ENCODE results near the gene PSMG2. TPM values are rescaled to one million over a fixed set of nuclear protein-coding genes. Genes with fewer than 3 reads are reported as not detected.

Gene PSMG2
- total RNA-seq, 2 experiments from 2014 or later = 58.4 to 61.7 TPM

GRCh38 chr18:12701161-12701560 lies 1.7 kb upstream of the PSMG2 start:
- no peak for TF ChIP-seq CTCF (IDR thresholded peaks at IDR 0.05)
- ChIA-PET CTCF (no interaction called here), POLR2A (interaction anchor here (1.6 to 3.3 kb wide), 5 partner anchors 18 to 324 kb away, joined by 3 to 40 read pairs (median 17); partner anchors contain the start of genes AFG3L2, PTPN2 and SEH1L)
- intact Hi-C loops (cut with DNase I, micrococcal nuclease) = loop anchor here in 1 of 2 experiments (5.0 kb wide), 2 partner anchors 291 to 1021 kb away; partner anchors contain the start of gene CEP192
- no peaks in the 10 kb centered on the region for H3K9me3 ChIP-seq (ENCODE audit: control insufficient read depth in 1 of 2, insufficient read depth in 1 of 2, low read length in 2 of 2)
- H3K27me3 ChIP-seq (ENCODE audit: control insufficient read depth in 1 of 2, insufficient read depth in 2 of 2, low read length in 2 of 2) = no peaks in the 10 kb centered on the region
- H3K4me1 Mint-ChIP-seq (ENCODE audit: low read depth) = peaks cover 48% of the 10 kb centered on the region
- H3K27ac Mint-ChIP-seq = peak overlapping the region; percentile 85
- no peaks in the 10 kb centered on the region for H3K27me3 Mint-ChIP-seq
- H3K9me3 Mint-ChIP-seq = no peaks in the 10 kb centered on the region
- H3K36me3 ChIP-seq (ENCODE audit: insufficient read depth, low read length) = peaks cover 9% of the 10 kb centered on the region
- peak overlapping the region; percentile 96 for H3K4me3 ChIP-seq (ENCODE audit: low read length)
- H3K4me1 ChIP-seq (ENCODE audit: insufficient read depth, low read length) = peaks cover 25% of the 10 kb centered on the region
- peak in 1 of 14 experiments; percentile 31 for DNase-seq
- H3K4me3 Mint-ChIP-seq = peak overlapping the region; percentile 94
- ATAC-seq (ENCODE audit: poor library complexity) = no peak
- H3K36me3 Mint-ChIP-seq (ENCODE audit: low read depth) = peaks cover 60% of the 10 kb centered on the region
- peak overlapping the region in 1 of 2 donors; percentile 95 for H3K27ac ChIP-seq (ENCODE audit: low read depth in 1 of 2, low read length in 2 of 2)

GRCh38 chr18:12703096-12703567 lies 290 bp downstream of the PSMG2 start:
- Mint-ChIP-seq H3K4me1 (ENCODE audit: low read depth) (peaks cover 57% of the 10 kb centered on the region), H3K36me3 (ENCODE audit: low read depth) (peaks cover 63% of the 10 kb centered on the region), H3K27ac (peak overlapping the region; percentile 85), H3K4me3 (peak overlapping the region; percentile 94), H3K27me3 (no peaks in the 10 kb centered on the region), H3K9me3 (no peaks in the 10 kb centered on the region)
- POLR2A ChIA-PET = interaction anchor here (0.7 to 3.3 kb wide), 9 partner anchors 12 to 910 kb away, joined by 3 to 40 read pairs (median 8); partner anchors contain the start of genes AFG3L2, CEP192, IMPA2 and PTPN2
- peak; percentile 49 for ATAC-seq (ENCODE audit: poor library complexity)
- intact Hi-C loops (cut with DNase I, micrococcal nuclease) = loop anchor here (2.0 to 5.0 kb wide), 6 partner anchors 42 to 1024 kb away; partner anchors contain the start of genes AFG3L2 (in 1 of the 2), CEP192 (in 1 of the 2), FAM210A (in 1 of the 2) and RNMT (in 1 of the 2)
- Histone ChIP-seq H3K27ac (ENCODE audit: low read depth in 1 of 2, low read length in 2 of 2) (peak overlapping the region; percentile 88 to 95), H3K27me3 (ENCODE audit: control insufficient read depth in 1 of 2, insufficient read depth in 2 of 2, low read length in 2 of 2) (no peaks in the 10 kb centered on the region), H3K4me1 (ENCODE audit: insufficient read depth, low read length) (peaks cover 25% of the 10 kb centered on the region), H3K9me3 (ENCODE audit: control insufficient read depth in 1 of 2, insufficient read depth in 1 of 2, low read length in 2 of 2) (no peaks in the 10 kb centered on the region), H3K36me3 (ENCODE audit: insufficient read depth, low read length) (peaks cover 27% of the 10 kb centered on the region), H3K4me3 (ENCODE audit: low read length) (peak overlapping the region; percentile 96)
- CTCF ChIA-PET = interaction anchor here (1.3 kb wide), 2 partner anchors 231 to 326 kb away, joined by 3 to 4 read pairs; partner anchors contain the start of gene AFG3L2
- no peak for TF ChIP-seq CTCF (IDR thresholded peaks at IDR 0.05)
- DNase-seq = no peak

DNA sequence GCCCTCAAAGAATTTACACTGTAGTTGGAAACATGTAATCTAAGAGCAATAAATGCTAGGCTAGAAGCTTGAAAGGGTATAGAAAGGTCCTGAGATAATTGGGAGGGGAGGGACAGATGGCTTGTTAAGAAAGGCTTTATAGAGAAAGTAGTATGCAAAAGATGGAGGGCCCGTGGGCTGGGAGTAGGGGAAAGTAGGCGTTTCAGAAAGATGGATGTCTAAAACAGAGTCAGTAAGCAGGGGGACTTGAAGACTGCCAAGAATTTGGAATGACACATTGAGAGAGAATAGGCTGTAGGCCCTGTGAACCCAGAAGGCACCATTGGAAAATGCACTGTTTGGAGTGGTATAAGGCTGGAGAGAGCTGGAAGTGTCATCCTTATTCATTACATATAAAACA lies 822 bp downstream of the PSMG2 start:
- Histone ChIP-seq H3K27me3 (ENCODE audit: control insufficient read depth in 1 of 2, insufficient read depth in 2 of 2, low read length in 2 of 2) (no peaks in the 10 kb centered on the region), H3K9me3 (ENCODE audit: control insufficient read depth in 1 of 2, insufficient read depth in 1 of 2, low read length in 2 of 2) (no peaks in the 10 kb centered on the region), H3K4me1 (ENCODE audit: insufficient read depth, low read length) (peaks cover 25% of the 10 kb centered on the region), H3K36me3 (ENCODE audit: insufficient read depth, low read length) (peaks cover 30% of the 10 kb centered on the region), H3K27ac (ENCODE audit: low read depth in 1 of 2, low read length in 2 of 2) (peak overlapping the region; percentile 88 to 95), H3K4me3 (ENCODE audit: low read length) (peak overlapping the region; percentile 96)
- DNase-seq (peak in 2 of 14 experiments; percentile 20 to 22), ATAC-seq (ENCODE audit: poor library complexity) (no peak)
- ChIA-PET CTCF (interaction anchor here (1.3 kb wide), 1 partner anchor 23 kb away, joined by 3 read pairs; no protein-coding TSS in a partner anchor), POLR2A (interaction anchor here (0.7 to 3.3 kb wide), 3 partner anchors 15 to 327 kb away, joined by 3 to 40 read pairs (median 26); partner anchors contain the start of genes AFG3L2 and PTPN2)
- H3K9me3 Mint-ChIP-seq = no peaks in the 10 kb centered on the region
- peak overlapping the region; percentile 94 for H3K4me3 Mint-ChIP-seq
- intact Hi-C loops (cut with DNase I, micrococcal nuclease) = loop anchor here (1.0 to 5.0 kb wide), 7 partner anchors 43 to 1023 kb away; partner anchors contain the start of genes AFG3L2 (in 2 of the 2), CEP192 (in 1 of the 2), FAM210A (in 1 of the 2) and RNMT (in 1 of the 2)
- TF ChIP-seq CTCF (IDR thresholded peaks at IDR 0.05) = no peak
- peak overlapping the region; percentile 85 for H3K27ac Mint-ChIP-seq
- no peaks in the 10 kb centered on the region for H3K27me3 Mint-ChIP-seq
- peaks cover 54% of the 10 kb centered on the region for H3K4me1 Mint-ChIP-seq (ENCODE audit: low read depth)
- peaks cover 61% of the 10 kb centered on the region for H3K36me3 Mint-ChIP-seq (ENCODE audit: low read depth)

Measured in CD4-positive, alpha-beta T cell (primary cell).